Measurements from ENCODE around the gene TEX54.

The TEX54 gene

GRCh38 chr11:62794201-62794775 is 38.4 kb downstream of the TEX54 start:
- Histone ChIP-seq H3K27me3 (ENCODE audit: insufficient read depth, low read depth) (no peaks in the 10 kb centered on the region), H3K27ac (no peak overlapping the region), H3K4me3 (IDR thresholded peaks at IDR 0.05; ENCODE audit: insufficient read depth, low read depth, low read length) (no peak overlapping the region), H3K9ac (no peak overlapping the region), H4K20me1 (ENCODE audit: insufficient read depth) (no peaks in the 10 kb centered on the region), H3K36me3 (ENCODE audit: insufficient read depth) (no peaks in the 10 kb centered on the region; the same call in 1 of the 2 replicates), H3K4me1 (ENCODE audit: low read depth, poor library complexity, severe bottlenecking) (peaks cover 15% of the 10 kb centered on the region), H2AFZ (ENCODE audit: low read depth) (no peak overlapping the region), H3K4me2 (no peak overlapping the region), H3K79me2 (ENCODE audit: insufficient read depth, low read depth) (peaks cover 23% of the 10 kb centered on the region; the same call in 1 of the 2 replicates)
- no peak for TF ChIP-seq CTCF (conservative IDR thresholded peaks at IDR 0.05; ENCODE audit: low read depth, low read length)

GRCh38 chr11:62792202-62792575 is 40.5 kb downstream of the TEX54 start:
- Histone ChIP-seq H3K4me3 (IDR thresholded peaks at IDR 0.05; ENCODE audit: insufficient read depth, low read depth, low read length) (peak overlapping the region; percentile 48), H2AFZ (ENCODE audit: low read depth) (no peak overlapping the region; the same call in 1 of the 2 replicates), H3K9ac (no peak overlapping the region), H3K79me2 (ENCODE audit: insufficient read depth, low read depth) (peaks cover 44% of the 10 kb centered on the region), H3K36me3 (ENCODE audit: insufficient read depth) (no peaks in the 10 kb centered on the region; the same call in 1 of the 2 replicates), H3K4me1 (ENCODE audit: low read depth, poor library complexity, severe bottlenecking) (peaks cover 26% of the 10 kb centered on the region), H3K27ac (peak overlapping the region; percentile 43; the same call in 1 of the 2 replicates), H3K4me2 (peak overlapping the region; percentile 88), H4K20me1 (ENCODE audit: insufficient read depth) (no peaks in the 10 kb centered on the region), H3K27me3 (ENCODE audit: insufficient read depth, low read depth) (no peaks in the 10 kb centered on the region)
- TF ChIP-seq CTCF (conservative IDR thresholded peaks at IDR 0.05; ENCODE audit: low read depth, low read length) = 0 out of 2 replicates have a peak, but pooled peaks have one; percentile 3

DNA sequence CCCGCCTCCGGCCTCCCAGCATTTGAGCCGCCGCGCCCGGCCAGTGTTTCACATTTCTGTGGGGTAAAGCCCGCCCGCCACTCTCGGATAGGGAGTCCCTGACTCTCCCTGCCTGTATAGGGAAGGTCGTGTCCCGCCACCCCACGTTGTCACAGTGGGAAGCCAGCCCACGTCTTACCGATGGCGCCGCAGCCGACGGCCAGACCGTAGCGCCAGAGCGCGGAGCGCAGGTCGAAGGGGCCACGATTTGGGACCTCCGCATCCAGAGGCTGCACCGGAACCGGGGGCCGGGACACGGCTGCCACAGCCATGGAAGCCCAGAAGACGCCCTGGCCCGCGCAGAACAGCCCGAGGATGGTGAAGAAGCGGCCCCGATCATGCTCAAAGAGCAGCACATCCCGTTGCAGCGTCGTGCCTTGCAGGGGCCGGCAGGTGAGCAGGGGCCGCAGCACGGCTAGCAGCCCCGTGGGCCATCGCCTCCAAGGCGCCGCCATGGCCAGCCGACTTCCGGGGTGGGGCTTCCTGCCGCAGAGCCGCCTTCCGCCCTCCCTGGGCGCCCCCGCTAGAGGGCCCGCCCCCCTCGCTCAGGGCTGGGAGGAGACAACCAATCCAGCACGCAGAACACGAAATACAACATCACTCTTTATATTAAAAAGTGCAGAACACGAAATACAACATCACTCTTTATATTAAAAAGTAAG is 41.0 kb downstream of the TEX54 start, which contains the start of gene TMEM223:
TSS of gene TMEM223 (minus strand) at position 506 of the 701 bp plus-strand sequence. CDS start at position 494, 12 bp downstream.
- H3K9ac ChIP-seq = peak within 1 kb of the TSS; percentile 68
- H3K27ac ChIP-seq = peak within 1 kb of the TSS; percentile 43
- no peaks in the 10 kb centered on the region; the same call in 1 of the 2 replicates for H3K36me3 ChIP-seq (ENCODE audit: insufficient read depth)
- no peaks in the 10 kb centered on the region for H3K27me3 ChIP-seq (ENCODE audit: insufficient read depth, low read depth)
- peaks cover 26% of the 10 kb centered on the region for H3K4me1 ChIP-seq (ENCODE audit: low read depth, poor library complexity, severe bottlenecking)
- peak within 1 kb of the TSS; percentile 88 for H3K4me2 ChIP-seq
- peak within 1 kb of the TSS; percentile 48 for H3K4me3 ChIP-seq (IDR thresholded peaks at IDR 0.05; ENCODE audit: insufficient read depth, low read depth, low read length)
- peaks cover 46% of the 10 kb centered on the region for H3K79me2 ChIP-seq (ENCODE audit: insufficient read depth, low read depth)
- no peaks in the 10 kb centered on the region for H4K20me1 ChIP-seq (ENCODE audit: insufficient read depth)
- H2AFZ ChIP-seq (ENCODE audit: low read depth) = peak within 1 kb of the TSS; percentile 55
- 0 out of 2 replicates have a peak, but pooled peaks have one; percentile 20 for TF ChIP-seq CTCF (conservative IDR thresholded peaks at IDR 0.05; ENCODE audit: low read depth, low read length)

DNA sequence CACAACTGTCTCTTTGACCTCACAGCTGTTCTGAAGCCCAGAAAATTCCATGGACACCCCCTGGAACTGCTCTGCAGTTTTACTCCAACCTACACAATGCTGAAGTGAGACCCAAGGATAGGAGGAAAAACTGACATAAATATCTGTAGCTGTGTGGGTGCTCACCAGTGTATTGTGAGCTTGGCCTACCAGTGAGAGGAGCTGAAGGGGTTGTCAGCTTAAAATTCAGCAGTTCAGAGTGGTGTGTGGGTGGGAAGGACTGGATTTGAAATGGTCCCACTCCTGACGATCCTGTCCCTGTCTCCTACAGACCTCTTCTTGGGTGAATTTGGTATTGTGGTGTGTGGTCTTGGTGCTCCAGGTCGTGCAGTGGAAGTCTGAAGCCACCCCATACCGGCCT is 43.1 kb downstream of the TEX54 start:
- Histone ChIP-seq H3K79me2 (ENCODE audit: insufficient read depth, low read depth) (peaks cover 46% of the 10 kb centered on the region), H3K27ac (no peak overlapping the region), H3K4me1 (ENCODE audit: low read depth, poor library complexity, severe bottlenecking) (peaks cover 36% of the 10 kb centered on the region), H3K36me3 (ENCODE audit: insufficient read depth) (no peaks in the 10 kb centered on the region), H3K27me3 (ENCODE audit: insufficient read depth, low read depth) (no peaks in the 10 kb centered on the region), H3K4me2 (no peak overlapping the region), H3K4me3 (IDR thresholded peaks at IDR 0.05; ENCODE audit: insufficient read depth, low read depth, low read length) (no peak overlapping the region), H4K20me1 (ENCODE audit: insufficient read depth) (no peaks in the 10 kb centered on the region), H3K9ac (no peak overlapping the region), H2AFZ (ENCODE audit: low read depth) (no peak overlapping the region)
- no peak for TF ChIP-seq CTCF (conservative IDR thresholded peaks at IDR 0.05; ENCODE audit: low read depth, low read length)
